Jurkat, Clone E6-1 (cell line): ENCODE results near the gene FITM1.

ENCODE experiments used
- DNase-seq: peaks from one replicate; pipeline ENCODE4 v3.0.0-alpha.2; 2011; ENCODE audit warnings: low read depth, low spot score
- H3K4me3 ChIP-seq: 2 replicates; pipeline ENCODE4 v1.5.1; 2011; ENCODE audit warnings: mild to moderate bottlenecking, low read length, control low read depth, moderate library complexity

The FITM1 gene

GRCh38 chr14:24149302-24149969 lies 19.0 kb downstream of the FITM1 start:
- no peak for DNase-seq
- no peak overlapping the region for H3K4me3 ChIP-seq

- DNase-seq = no peak
- no peak overlapping the region for H3K4me3 ChIP-seq
Measured at GRCh38 chr14:24150061-24150460, 19.6 kb downstream of the FITM1 start.

- no peak overlapping the region for H3K4me3 ChIP-seq
- no peak for DNase-seq
Measured at GRCh38 chr14:24150567-24150966, 20.1 kb downstream of the FITM1 start.

GRCh38 chr14:24150993-24151392 lies 20.5 kb downstream of the FITM1 start:
- no peak overlapping the region for H3K4me3 ChIP-seq
- DNase-seq = no peak

- no peak overlapping the region for H3K4me3 ChIP-seq
- DNase-seq = no peak
Measured at GRCh38 chr14:24151404-24152080, 21.1 kb downstream of the FITM1 start.

- no peak for DNase-seq
- H3K4me3 ChIP-seq = no peak overlapping the region
Measured at GRCh38 chr14:24155100-24155499, 24.6 kb downstream of the FITM1 start.

GRCh38 chr14:24156840-24157239 lies 26.4 kb downstream of the FITM1 start:
- no peak for DNase-seq
- H3K4me3 ChIP-seq = no peak overlapping the region

GRCh38 chr14:24157331-24157730 lies 26.9 kb downstream of the FITM1 start:
- no peak overlapping the region for H3K4me3 ChIP-seq
- DNase-seq = no peak

- no peak overlapping the region for H3K4me3 ChIP-seq
Measured at GRCh38 chr14:24159777-24160498, 29.5 kb downstream of the FITM1 start.

GRCh38 chr14:24160499-24160849 lies 30.0 kb downstream of the FITM1 start:
- H3K4me3 ChIP-seq = no peak overlapping the region
- no peak for DNase-seq

More at GRCh38 chr14:24159777-24160498, 29.5 kb downstream of the FITM1 start:
- no peak for DNase-seq

- H3K4me3 ChIP-seq = peak within 1 kb of the TSS; percentile 67
- peak; percentile 93 for DNase-seq
Measured at GRCh38 chr14:24160850-24161804, 30.7 kb downstream of the FITM1 start, which contains the start of gene IRF9. IRF9 (plus strand) TSS chr14:24161265; CDS start chr14:24162145, 880 bp downstream.

- DNase-seq = no peak
- no peak overlapping the region for H3K4me3 ChIP-seq
Measured at GRCh38 chr14:24162093-24162492, 31.6 kb downstream of the FITM1 start.

- H3K4me3 ChIP-seq = no peak overlapping the region
- DNase-seq = no peak
Measured at GRCh38 chr14:24164518-24164991, 34.1 kb downstream of the FITM1 start.

- no peak for DNase-seq
- no peak overlapping the region for H3K4me3 ChIP-seq
Measured at GRCh38 chr14:24165785-24166184, 35.3 kb downstream of the FITM1 start.

GRCh38 chr14:24167469-24168114 lies 37.1 kb downstream of the FITM1 start:
- no peak overlapping the region for H3K4me3 ChIP-seq
- DNase-seq = no peak

GRCh38 chr14:24171422-24172260 lies 41.2 kb downstream of the FITM1 start, which contains the start of gene REC8:
REC8 (plus strand) TSS chr14:24172080; CDS start chr14:24172553, 473 bp downstream.
- no peak for DNase-seq
- H3K4me3 ChIP-seq = no peak within 1 kb of the TSS

- no peak overlapping the region for H3K4me3 ChIP-seq
Measured at GRCh38 chr14:24172261-24172860, 41.9 kb downstream of the FITM1 start.

More at GRCh38 chr14:24172261-24172860, 41.9 kb downstream of the FITM1 start:
- DNase-seq = no peak
